ENCODE results near the gene SH3RF1.

DNA sequence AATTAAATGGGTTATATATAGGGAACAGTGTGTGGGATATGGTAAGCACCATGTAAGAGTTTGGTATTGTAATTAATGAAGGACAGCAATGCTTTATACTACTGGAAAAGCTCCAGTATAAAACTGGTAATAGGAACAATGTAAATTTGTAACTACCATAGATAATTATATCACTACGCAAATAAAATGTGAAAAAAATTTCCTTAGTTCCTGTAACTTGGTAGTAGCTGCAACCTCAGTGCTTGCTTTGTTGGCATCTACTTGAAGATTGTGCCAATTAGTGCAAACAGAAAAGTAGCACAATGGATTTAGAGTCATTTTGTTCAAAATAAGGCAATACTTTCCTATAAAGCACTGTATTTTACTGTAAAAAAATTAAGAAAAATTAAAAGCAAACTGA lies 34.4 kb upstream of the SH3RF1 start:
- TF ChIP-seq, protein P1, sequence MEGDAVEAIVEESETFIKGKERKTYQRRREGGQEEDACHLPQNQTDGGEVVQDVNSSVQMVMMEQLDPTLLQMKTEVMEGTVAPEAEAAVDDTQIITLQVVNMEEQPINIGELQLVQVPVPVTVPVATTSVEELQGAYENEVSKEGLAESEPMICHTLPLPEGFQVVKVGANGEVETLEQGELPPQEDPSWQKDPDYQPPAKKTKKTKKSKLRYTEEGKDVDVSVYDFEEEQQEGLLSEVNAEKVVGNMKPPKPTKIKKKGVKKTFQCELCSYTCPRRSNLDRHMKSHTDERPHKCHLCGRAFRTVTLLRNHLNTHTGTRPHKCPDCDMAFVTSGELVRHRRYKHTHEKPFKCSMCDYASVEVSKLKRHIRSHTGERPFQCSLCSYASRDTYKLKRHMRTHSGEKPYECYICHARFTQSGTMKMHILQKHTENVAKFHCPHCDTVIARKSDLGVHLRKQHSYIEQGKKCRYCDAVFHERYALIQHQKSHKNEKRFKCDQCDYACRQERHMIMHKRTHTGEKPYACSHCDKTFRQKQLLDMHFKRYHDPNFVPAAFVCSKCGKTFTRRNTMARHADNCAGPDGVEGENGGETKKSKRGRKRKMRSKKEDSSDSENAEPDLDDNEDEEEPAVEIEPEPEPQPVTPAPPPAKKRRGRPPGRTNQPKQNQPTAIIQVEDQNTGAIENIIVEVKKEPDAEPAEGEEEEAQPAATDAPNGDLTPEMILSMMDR (IDR thresholded peaks at IDR 0.05), result no peak
- no peak for TF ChIP-seq EZH2phosphoT487 (IDR thresholded peaks at IDR 0.05)
- TF ChIP-seq EZH2 (IDR thresholded peaks at IDR 0.05), result no peak

Data from neural progenitor cell (in vitro differentiated cells).